ENCODE results near the gene ISLR. TPM values are rescaled to one million over a fixed set of nuclear protein-coding genes. Genes with fewer than 3 reads are reported as not detected.
A peak's percentile ranks its signal among the peaks of the same experiment; 100 is the strongest.

ISLR gene
- total and polyA plus RNA-seq, 8 donors: 3.5 to 44.6 (median 12.0) TPM

DNA sequence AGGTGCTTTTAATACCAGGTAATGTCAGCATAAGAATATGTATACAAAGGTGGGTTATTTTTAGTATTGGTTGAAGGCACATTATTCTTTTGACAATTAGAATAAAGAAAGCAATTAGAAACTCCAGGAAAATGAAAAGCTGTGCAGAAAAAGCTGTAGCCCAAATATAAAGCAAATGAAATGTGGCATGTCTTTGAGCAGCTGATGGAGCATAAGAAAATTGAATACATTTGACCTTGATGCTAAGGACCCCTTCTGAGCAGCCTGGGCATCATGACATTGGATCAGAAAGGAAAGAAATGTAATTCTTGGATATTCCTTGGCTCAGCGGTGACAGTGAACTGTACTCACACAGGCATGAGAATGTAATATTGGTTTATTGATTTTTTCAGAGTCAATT lies 8.0 kb upstream of the ISLR start:
- no peak overlapping the region for H3K27ac ChIP-seq
- no peak overlapping the region for H3K4me3 ChIP-seq
- H3K9me3 ChIP-seq: no peaks in the 10 kb centered on the region
- no peak for DNase-seq
- H3K27me3 ChIP-seq: peaks cover 0 to 28% (median 0%) of the 10 kb centered on the region in 3 donors
- intact Hi-C loops (cut with DNase I; ENCODE audit: low total_unique reads): no loop called here
- WGBS, 5 donors: 93 to 98% (median 97%) methylated on average over 1 of the region's 1 CpG
- TF ChIP-seq, protein P1, sequence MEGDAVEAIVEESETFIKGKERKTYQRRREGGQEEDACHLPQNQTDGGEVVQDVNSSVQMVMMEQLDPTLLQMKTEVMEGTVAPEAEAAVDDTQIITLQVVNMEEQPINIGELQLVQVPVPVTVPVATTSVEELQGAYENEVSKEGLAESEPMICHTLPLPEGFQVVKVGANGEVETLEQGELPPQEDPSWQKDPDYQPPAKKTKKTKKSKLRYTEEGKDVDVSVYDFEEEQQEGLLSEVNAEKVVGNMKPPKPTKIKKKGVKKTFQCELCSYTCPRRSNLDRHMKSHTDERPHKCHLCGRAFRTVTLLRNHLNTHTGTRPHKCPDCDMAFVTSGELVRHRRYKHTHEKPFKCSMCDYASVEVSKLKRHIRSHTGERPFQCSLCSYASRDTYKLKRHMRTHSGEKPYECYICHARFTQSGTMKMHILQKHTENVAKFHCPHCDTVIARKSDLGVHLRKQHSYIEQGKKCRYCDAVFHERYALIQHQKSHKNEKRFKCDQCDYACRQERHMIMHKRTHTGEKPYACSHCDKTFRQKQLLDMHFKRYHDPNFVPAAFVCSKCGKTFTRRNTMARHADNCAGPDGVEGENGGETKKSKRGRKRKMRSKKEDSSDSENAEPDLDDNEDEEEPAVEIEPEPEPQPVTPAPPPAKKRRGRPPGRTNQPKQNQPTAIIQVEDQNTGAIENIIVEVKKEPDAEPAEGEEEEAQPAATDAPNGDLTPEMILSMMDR (IDR thresholded peaks at IDR 0.05): no peak
- no peak for TF ChIP-seq EP300 (IDR thresholded peaks at IDR 0.05)
- TF ChIP-seq POLR2A (IDR thresholded peaks at IDR 0.05): no peak
- TF ChIP-seq POLR2AphosphoS5 (IDR thresholded peaks at IDR 0.05): no peak
- H3K36me3 ChIP-seq: no peaks in the 10 kb centered on the region
- peaks cover 0 to 10% (median 3%) of the 10 kb centered on the region in 4 donors for H3K4me1 ChIP-seq

DNA sequence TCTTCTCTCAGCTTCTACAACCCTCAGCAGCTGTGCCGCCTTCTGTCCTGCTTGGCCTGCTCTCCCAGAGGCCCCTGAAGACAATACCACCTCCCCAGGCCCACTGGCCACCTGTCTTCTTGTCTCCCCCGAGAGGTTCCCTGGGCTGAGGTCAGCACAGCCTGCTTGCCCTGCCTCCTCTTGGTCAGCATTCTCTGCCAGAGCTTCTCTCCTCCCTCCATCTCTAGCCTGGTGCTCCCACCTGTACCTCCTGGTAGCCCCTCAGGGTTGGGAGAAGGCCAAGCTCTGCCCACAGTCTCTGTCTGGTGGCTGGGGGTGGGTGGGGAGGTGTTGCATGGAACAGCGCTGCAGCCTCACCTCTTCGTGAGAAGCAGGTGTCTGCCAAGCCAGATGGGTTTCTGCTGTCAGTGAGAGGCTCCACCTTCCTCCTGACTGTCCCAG lies 5.6 kb upstream of the ISLR start:
- intact Hi-C loops (cut with DNase I; ENCODE audit: low total_unique reads): no loop called here
- Histone ChIP-seq H3K36me3 (no peaks in the 10 kb centered on the region), H3K9me3 (no peaks in the 10 kb centered on the region), H3K4me3 (no peak overlapping the region), H3K27me3 (peaks cover 0 to 16% (median 0%) of the 10 kb centered on the region in 3 donors), H3K4me1 (peaks cover 0 to 19% (median 8%) of the 10 kb centered on the region in 4 donors), H3K27ac (no peak overlapping the region)
- 73 to 82% (median 77%) methylated on average over 4 of the region's 4 CpGs for WGBS, 5 donors
- DNase-seq: peak; percentile 6 to 17
- TF ChIP-seq POLR2A (IDR thresholded peaks at IDR 0.05): no peak
- TF ChIP-seq, protein P1 (IDR thresholded peaks at IDR 0.05): no peak
- no peak for TF ChIP-seq POLR2AphosphoS5 (IDR thresholded peaks at IDR 0.05)
- TF ChIP-seq EP300 (IDR thresholded peaks at IDR 0.05): no peak

DNA sequence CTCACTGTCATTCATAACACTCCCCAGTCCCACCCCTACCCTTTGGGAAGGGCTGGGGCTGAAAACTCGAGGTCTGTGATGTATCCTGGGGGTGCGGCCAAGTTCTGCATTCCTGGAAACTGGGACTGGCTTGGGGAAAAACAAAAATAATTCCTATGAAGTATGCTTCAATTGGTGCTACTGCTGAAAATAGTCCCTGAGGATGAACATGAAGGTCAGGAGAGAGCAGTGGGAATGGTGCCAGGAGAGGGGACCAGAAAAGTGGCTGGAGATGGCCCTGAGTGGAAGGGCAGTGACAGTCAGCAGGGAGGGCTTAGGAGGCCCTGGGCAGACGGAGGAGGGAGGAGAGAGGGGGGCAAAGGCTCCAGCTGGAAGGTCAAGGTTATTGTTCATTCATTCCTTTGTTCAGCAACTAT lies 4.8 kb upstream of the ISLR start:
- H3K4me3 ChIP-seq: no peak overlapping the region
- DNase-seq: peak in 1 of 2 donors; percentile 76
- H3K27me3 ChIP-seq: peaks cover 0 to 8% (median 0%) of the 10 kb centered on the region in 3 donors
- H3K4me1 ChIP-seq: peaks cover 3 to 27% (median 14%) of the 10 kb centered on the region in 4 donors
- no peak overlapping the region for H3K27ac ChIP-seq
- WGBS, 5 donors: 33 to 51% (median 43%) methylated on average over 3 of the region's 3 CpGs
- intact Hi-C loops (cut with DNase I; ENCODE audit: low total_unique reads): no loop called here
- H3K36me3 ChIP-seq: no peaks in the 10 kb centered on the region
- no peaks in the 10 kb centered on the region for H3K9me3 ChIP-seq
- TF ChIP-seq EP300 (IDR thresholded peaks at IDR 0.05) (no peak), POLR2A (IDR thresholded peaks at IDR 0.05) (no peak), POLR2AphosphoS5 (IDR thresholded peaks at IDR 0.05) (no peak)
- TF ChIP-seq, protein P1 (IDR thresholded peaks at IDR 0.05): no peak

DNA sequence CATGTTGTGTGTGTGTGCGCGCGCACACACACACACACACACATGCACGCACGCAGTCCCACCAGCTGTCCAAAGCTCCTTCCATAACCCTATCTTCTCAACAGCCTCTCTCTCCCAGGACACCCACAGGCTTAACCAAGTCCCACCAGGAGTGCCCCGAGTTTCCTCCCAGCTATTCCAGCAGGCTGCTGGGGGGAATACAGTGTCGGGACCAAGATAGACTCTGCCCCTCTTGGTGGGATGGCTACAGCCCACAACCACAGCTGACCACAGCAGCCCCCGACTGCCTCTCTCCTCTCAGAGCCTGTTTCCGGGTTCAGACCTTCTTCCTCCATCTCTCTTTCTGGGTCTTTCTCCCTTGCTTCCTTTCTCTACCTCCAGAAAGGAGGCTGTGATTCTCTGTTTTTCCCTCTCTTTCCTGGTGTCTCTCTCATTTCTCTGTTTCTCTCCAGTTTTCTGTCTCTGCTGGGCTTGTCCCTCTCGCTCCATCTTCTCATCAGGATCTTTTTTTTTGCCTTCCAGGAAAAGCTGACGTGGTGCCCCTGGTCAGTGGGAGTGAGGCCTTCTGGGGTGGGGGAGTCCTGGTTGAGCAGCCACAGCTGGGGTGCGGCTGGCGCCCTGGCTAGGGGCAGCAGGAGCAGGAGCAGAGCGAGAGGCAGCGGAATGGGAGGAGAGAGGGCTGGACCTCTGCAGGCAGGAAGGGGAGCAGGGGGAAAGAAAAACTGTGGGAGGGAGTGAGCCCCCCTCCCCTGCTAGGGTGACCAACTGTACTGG lies 3.3 kb upstream of the ISLR start:
- peaks cover 0 to 3% (median 0%) of the 10 kb centered on the region in 3 donors for H3K27me3 ChIP-seq
- TF ChIP-seq EP300 (IDR thresholded peaks at IDR 0.05) (no peak), POLR2A (IDR thresholded peaks at IDR 0.05) (no peak), POLR2AphosphoS5 (IDR thresholded peaks at IDR 0.05) (no peak)
- TF ChIP-seq, protein P1 (IDR thresholded peaks at IDR 0.05): no peak
- intact Hi-C loops (cut with DNase I; ENCODE audit: low total_unique reads): no loop called here
- H3K36me3 ChIP-seq: peaks cover 0 to 2% (median 0%) of the 10 kb centered on the region in 4 donors
- H3K27ac ChIP-seq: peak overlapping the region in 1 of 5 donors; percentile 18
- 76 to 84% (median 78%) methylated on average over 14 to 15 of the region's 15 CpGs for WGBS, 5 donors
- H3K9me3 ChIP-seq: no peaks in the 10 kb centered on the region
- H3K4me1 ChIP-seq: peaks cover 7 to 43% (median 23%) of the 10 kb centered on the region in 4 donors
- peak; percentile 17 to 68 for DNase-seq
- no peak overlapping the region for H3K4me3 ChIP-seq
